Smooth muscle cell of the umbilical artery (primary cell): ENCODE results near the gene ALOX5AP. TPM values are rescaled to one million over a fixed set of nuclear protein-coding genes. Genes with fewer than 3 reads are reported as not detected.

ENCODE experiments used
- total RNA-seq: library from RNA; depleted of rRNA; stranded (reverse); fragments of >200 nt; gene quantifications from 2 replicates; pipeline ENCODE4 v1.2.3, GENCODE V29; 2014

Gene ALOX5AP
- 0.88 and 6.8 TPM in 2 replicates for total RNA-seq

GRCh38 chr13:30735025-30735871 is at the start of gene ALOX5AP:
Gene ALOX5AP, plus strand, starts transcription at chr13:30735543. Its CDS starts 63 bp downstream, at chr13:30735606.

Other genes with a start within 250 kb of the ALOX5AP start
- gene USPL1, start 117.6 kb upstream of the ALOX5AP start, total RNA-seq, result 35.0 and 35.5 TPM in 2 replicates
- gene MEDAG, start 170.7 kb downstream of the ALOX5AP start, total RNA-seq, result 5.0 and 35.9 TPM in 2 replicates
- not detected in 2 replicates for gene TEX26, start 197.1 kb downstream of the ALOX5AP start, total RNA-seq